Epithelial cell of proximal tubule (primary cell): ENCODE measurements around the gene PACSIN1. TPM values are rescaled to one million over a fixed set of nuclear protein-coding genes. Genes with fewer than 3 reads are reported as not detected.

Experiments used
- DNase-seq: peaks from one replicate; pipeline ENCODE4 v3.0.0-alpha.2; 2011; ENCODE audit warnings: low read depth
- H3K4me3 ChIP-seq: 2 replicates; pipeline ENCODE4 v1.5.1; 2011; ENCODE audit warnings: low read depth, mild to moderate bottlenecking, low read length
- CTCF ChIP-seq: conservative IDR thresholded peaks from 2 replicates; pipeline ENCODE4 v1.5.1; 2012; ENCODE audit warnings: low read depth, mild to moderate bottlenecking, low read length
- total RNA-seq: library from RNA; depleted of rRNA; stranded (reverse); fragments of >200 nt; gene quantifications from 2 replicates; pipeline ENCODE4 v1.2.3, GENCODE V29; 2015

PACSIN1 gene
- total RNA-seq, 1 donor from 2014 or later, result 1.9 TPM

GRCh38 chr6:34509782-34510181, 43.9 kb downstream of the PACSIN1 start:
- no peak overlapping the region for H3K4me3 ChIP-seq
- no peak for DNase-seq
- no peak for TF ChIP-seq CTCF

GRCh38 chr6:34510299-34510698, 44.4 kb downstream of the PACSIN1 start:
- no peak overlapping the region for H3K4me3 ChIP-seq
- DNase-seq, result no peak
- no peak for TF ChIP-seq CTCF

GRCh38 chr6:34511214-34511914, 45.5 kb downstream of the PACSIN1 start:
- no peak overlapping the region for H3K4me3 ChIP-seq
- no peak for TF ChIP-seq CTCF
- no peak for DNase-seq

- no peak for TF ChIP-seq CTCF
- DNase-seq, result no peak
- no peak overlapping the region for H3K4me3 ChIP-seq
Measured at GRCh38 chr6:34511915-34512737, 46.2 kb downstream of the PACSIN1 start.

GRCh38 chr6:34512738-34513115, 46.9 kb downstream of the PACSIN1 start:
- TF ChIP-seq CTCF, result no peak
- DNase-seq, result no peak
- H3K4me3 ChIP-seq, result no peak overlapping the region

- TF ChIP-seq CTCF, result no peak
- H3K4me3 ChIP-seq, result no peak overlapping the region
- DNase-seq, result no peak
Measured at GRCh38 chr6:34513646-34514045, 47.8 kb downstream of the PACSIN1 start.
